ENCODE results near the gene MDC1. TPM values are rescaled to one million over a fixed set of nuclear protein-coding genes. Genes with fewer than 3 reads are reported as not detected.
"Not testable (repeated sequence)": the region's sequence is repeated elsewhere in the genome, so short reads cannot be mapped to it uniquely, and the experiment has no call there.

MDC1 gene
- total RNA-seq, 2 experiments from 2014 or later, result 67.4 to 83.9 TPM

DNA sequence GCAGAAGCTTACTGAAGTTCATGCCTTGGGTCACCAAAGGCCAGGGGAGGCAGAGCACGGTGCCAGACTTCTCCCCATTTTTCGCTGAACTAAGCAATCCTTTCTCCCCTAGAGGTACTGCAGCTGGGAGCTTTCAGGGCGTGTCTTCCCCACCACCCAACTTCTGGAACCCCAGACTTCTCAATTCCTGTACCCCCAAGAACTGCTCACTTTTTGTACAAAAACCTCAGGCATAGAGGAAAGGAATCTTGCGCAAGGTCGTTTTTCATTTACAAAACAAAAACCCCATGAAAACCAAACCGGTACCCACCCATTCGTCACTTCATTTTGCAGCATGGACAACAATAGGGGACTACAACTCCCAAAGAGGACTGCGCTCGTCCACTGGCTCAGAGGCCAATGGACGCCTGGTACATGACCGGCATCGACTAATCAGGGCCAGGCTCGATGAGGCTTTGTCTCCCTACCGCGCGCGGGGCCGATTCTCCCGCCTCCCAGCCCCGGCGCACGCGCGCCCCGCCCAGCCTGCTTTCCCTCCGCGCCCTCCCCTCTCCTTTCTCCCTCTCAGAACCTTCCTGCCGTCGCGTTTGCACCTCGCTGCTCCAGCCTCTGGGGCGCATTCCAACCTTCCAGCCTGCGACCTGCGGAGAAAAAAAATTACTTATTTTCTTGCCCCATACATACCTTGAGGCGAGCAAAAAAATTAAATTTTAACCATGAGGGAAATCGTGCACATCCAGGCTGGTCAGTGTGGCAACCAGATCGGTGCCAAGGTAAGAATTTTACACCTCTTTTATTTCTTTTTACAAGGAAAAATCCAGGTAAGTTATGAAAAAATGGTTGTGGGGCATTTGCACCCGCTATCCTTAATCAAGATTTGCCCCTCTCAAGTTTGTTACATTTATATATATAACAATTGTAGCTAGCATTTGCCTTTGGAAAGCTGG lies 3.0 kb upstream of the MDC1 start, which contains the start of gene TUBB:
TSS of gene TUBB (plus strand) at position 562 of the 947 bp plus-strand sequence. CDS start at position 717, 155 bp downstream.
- DNase-seq (peak; percentile 98), ATAC-seq (peak; percentile 72)
- CTCF ChIA-PET, result interaction anchor here (0.7 to 32.1 kb wide), 13 partner anchors 9 to 179 kb away, joined by 3 to 936 read pairs (median 5); partner anchors contain the start of genes DHX16, FLOT1, MRPS18B and PPP1R10
- H3K4me1 Mint-ChIP-seq, result peaks cover 58% of the 10 kb centered on the region
- peak within 1 kb of the TSS; percentile 95 for H3K27ac Mint-ChIP-seq
- no peaks in the 10 kb centered on the region for H3K9me3 Mint-ChIP-seq (ENCODE audit: low read depth)
- peak within 1 kb of the TSS; percentile 99 for H3K4me3 Mint-ChIP-seq
- peaks cover 64% of the 10 kb centered on the region for H3K36me3 Mint-ChIP-seq
- no peaks in the 10 kb centered on the region for H3K27me3 Mint-ChIP-seq

DNA sequence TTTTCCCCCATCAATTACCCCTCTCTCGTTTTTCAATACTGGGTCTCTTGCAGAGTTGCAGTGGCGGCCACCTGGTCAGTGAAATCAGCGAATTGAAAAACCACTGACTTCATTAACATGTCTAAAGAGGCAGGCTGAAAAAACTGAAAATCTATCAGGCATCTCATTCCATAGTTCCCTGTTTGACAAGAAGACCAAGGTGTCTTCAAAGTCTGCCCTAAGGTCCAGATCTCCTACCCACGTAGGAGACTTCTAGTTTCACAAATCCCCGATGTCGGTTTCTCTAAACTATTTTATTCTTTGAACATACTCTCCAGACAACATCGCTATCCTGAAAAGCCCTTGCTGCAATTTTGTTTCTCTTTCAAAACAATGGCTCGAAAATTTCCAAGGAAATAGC lies 2.3 kb upstream of the MDC1 start:
- Mint-ChIP-seq H3K4me1 (peaks cover 56% of the 10 kb centered on the region), H3K36me3 (peaks cover 63% of the 10 kb centered on the region), H3K9me3 (ENCODE audit: low read depth) (no peaks in the 10 kb centered on the region), H3K4me3 (peak overlapping the region; percentile 99), H3K27me3 (no peaks in the 10 kb centered on the region), H3K27ac (peak overlapping the region; percentile 95)
- ATAC-seq (no peak), DNase-seq (no peak)
- CTCF ChIA-PET, result interaction anchor here (1.2 to 32.1 kb wide), 7 partner anchors 8 to 178 kb away, joined by 3 to 936 read pairs (median 4); partner anchors contain the start of genes DHX16, MRPS18B and PPP1R10

DNA sequence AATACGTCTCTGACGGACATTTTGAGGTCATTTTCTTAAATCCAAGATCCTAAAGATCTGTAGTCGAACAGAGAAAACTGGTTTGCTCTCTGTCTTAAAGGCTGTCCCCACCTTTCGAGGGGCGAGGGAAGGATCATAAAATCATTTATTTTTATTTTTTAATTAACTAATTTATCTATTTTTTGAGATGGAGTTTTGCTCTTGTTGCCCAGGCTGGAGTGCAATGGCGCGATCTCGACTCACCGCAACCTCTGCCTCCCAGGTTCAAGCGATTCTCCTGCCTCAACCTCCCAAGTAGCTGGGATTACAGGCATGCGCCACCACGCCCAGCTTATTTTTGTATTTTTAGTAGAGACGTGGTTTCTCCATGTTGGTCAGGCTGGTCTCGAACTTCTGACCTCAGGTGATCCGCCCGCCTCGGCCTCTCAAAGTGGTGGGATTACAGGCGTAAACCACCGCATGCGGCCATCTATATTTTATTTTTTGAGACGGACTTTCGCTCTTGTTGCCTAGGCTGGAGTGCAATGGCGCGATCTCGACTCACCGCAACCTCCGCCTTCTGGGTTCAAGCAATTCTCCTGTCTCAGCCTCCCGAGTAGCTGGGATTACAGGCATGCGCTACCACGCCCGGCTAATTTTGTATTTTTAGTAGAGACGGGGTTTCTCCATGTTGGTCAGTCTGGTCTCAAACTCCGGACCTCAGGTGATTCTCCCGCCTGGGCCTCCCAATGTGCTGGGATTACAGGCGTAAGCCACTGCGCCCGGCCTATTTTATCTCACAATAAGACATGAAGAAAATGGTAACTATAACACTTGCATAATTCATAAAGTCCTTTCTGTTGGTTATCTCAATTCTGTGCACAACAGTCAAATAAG lies 1.0 kb upstream of the MDC1 start:
- H3K27me3 Mint-ChIP-seq; H3K9me3 Mint-ChIP-seq (ENCODE audit: low read depth); ATAC-seq; DNase-seq: not testable (repeated sequence)
- CTCF ChIA-PET, result interaction anchor here (0.8 to 32.1 kb wide), 8 partner anchors 13 to 122 kb away, joined by 3 to 936 read pairs (median 4); partner anchors contain the start of genes DHX16, MRPS18B and PPP1R10
- H3K4me3 Mint-ChIP-seq, result peak overlapping the region; percentile 99
- peaks cover 49% of the 10 kb centered on the region for H3K4me1 Mint-ChIP-seq
- peaks cover 58% of the 10 kb centered on the region for H3K36me3 Mint-ChIP-seq
- peak overlapping the region; percentile 100 for H3K27ac Mint-ChIP-seq

DNA sequence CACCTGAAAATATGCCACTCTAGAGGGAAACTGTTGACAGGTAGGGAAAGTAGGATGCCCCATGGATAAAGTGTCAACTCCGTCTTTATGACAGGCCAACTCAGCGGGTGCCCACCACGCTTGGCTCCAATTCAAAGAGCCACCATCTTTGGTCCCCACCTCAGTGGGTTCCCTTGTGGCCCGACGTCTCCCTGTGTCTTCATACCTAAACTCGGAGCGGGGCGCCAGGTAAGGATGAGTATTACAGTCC lies 277 bp downstream of the MDC1 start:
- ATAC-seq (no peak), DNase-seq (no peak)
- Mint-ChIP-seq H3K9me3 (ENCODE audit: low read depth) (no peaks in the 10 kb centered on the region), H3K4me3 (peak overlapping the region; percentile 99), H3K27me3 (no peaks in the 10 kb centered on the region), H3K27ac (peak overlapping the region; percentile 100), H3K36me3 (peaks cover 55% of the 10 kb centered on the region), H3K4me1 (peaks cover 56% of the 10 kb centered on the region)
- CTCF ChIA-PET, result interaction anchor here (0.7 to 32.1 kb wide), 7 partner anchors 13 to 235 kb away, joined by 3 to 936 read pairs (median 5); partner anchors contain the start of gene DHX16

DNA sequence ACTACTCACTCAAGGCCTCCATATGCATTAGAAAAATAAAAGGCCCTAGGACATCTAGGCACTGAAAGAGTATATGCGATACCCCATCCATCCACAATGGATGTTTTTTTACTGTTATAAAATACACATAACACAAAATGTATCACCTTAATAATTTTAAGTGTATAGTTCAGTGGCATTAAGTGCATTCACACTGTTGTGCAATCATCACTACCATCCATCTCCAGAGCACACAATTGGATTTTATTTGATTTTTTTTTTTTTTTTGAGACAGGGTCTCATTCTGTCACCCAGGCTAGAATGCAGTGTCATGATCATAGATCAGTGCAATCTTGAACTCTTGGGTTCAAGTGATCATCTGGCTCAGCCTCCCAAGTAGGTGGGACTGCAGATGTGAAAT lies 2.8 kb downstream of the MDC1 start:
- Mint-ChIP-seq H3K27ac (no peak overlapping the region), H3K4me1 (peaks cover 67% of the 10 kb centered on the region), H3K4me3 (no peak overlapping the region), H3K27me3 (no peaks in the 10 kb centered on the region), H3K36me3 (peaks cover 53% of the 10 kb centered on the region), H3K9me3 (ENCODE audit: low read depth) (no peaks in the 10 kb centered on the region)
- DNase-seq, result no peak
- no peak for ATAC-seq
- CTCF ChIA-PET, result interaction anchor here (3.5 to 32.1 kb wide), 3 partner anchors 8 to 40 kb away, joined by 19 to 936 read pairs (median 21); partner anchors contain the start of genes DHX16 and NRM

DNA sequence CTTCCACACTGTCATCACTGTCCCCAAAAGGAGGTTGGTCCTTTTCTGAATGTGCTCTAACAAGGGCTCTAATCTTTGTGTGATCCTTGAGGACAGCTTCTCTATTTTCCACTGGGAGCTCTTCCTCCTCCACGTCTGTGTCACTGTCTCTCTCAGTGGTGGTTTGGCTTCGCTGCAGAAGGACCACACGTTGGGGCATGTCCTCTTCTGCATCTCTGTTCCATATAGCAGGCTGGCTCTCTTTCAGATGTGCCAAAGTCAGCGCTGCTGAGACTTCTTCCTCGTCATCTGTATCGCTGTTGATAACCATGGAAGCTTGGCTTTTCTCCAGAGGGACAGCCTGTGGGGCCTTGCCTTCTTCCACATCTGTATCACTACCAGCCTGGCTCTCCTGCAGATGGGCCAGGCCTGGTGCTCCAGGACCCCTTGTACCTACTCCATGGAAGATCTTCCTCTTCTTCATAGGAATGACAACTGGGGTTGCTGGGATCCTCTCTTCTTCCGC lies 4.6 kb downstream of the MDC1 start:
- H3K4me1 Mint-ChIP-seq, result peaks cover 56% of the 10 kb centered on the region
- H3K27ac Mint-ChIP-seq, result peak overlapping the region; percentile 90
- no peaks in the 10 kb centered on the region for H3K9me3 Mint-ChIP-seq (ENCODE audit: low read depth)
- peaks cover 52% of the 10 kb centered on the region for H3K36me3 Mint-ChIP-seq
- no peak for DNase-seq
- no peaks in the 10 kb centered on the region for H3K27me3 Mint-ChIP-seq
- CTCF ChIA-PET, result interaction anchor here (1.4 to 32.1 kb wide), 5 partner anchors 10 to 168 kb away, joined by 4 to 936 read pairs (median 19); partner anchors contain the start of genes DHX16 and NRM
- no peak for ATAC-seq
- peak overlapping the region; percentile 53 for H3K4me3 Mint-ChIP-seq

DNA sequence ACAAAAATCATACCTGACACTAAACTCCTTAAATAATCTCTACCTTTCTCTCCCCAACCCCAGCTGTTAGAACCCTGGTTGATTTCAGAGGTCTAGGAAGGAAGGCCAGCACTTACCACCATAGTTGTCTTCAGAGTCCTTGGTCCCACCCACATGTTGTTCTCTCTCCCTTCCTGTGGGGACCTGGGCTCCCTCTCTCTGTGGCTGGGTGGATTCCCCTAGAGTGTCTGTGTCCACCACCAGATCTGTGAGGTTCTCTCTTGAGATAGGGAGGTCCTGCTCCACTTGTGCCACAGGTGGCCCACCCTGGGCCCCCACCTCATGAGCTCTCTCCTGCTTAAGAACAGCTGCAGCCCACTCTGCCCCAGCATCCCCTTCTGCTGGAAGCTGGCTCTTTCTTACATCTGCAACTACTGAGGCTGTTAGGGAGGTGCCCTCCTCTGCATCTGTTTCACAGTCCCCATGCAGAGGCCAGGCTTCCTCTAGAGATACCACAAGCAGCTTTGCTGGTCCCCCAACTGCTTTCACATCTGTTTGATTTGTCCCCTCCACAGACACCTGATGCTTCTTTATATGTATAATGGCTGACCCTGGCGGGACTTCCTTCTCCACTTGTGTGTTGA lies 5.2 kb downstream of the MDC1 start:
- H3K36me3 Mint-ChIP-seq, result peaks cover 52% of the 10 kb centered on the region
- ATAC-seq, result peak; percentile 81

DNA sequence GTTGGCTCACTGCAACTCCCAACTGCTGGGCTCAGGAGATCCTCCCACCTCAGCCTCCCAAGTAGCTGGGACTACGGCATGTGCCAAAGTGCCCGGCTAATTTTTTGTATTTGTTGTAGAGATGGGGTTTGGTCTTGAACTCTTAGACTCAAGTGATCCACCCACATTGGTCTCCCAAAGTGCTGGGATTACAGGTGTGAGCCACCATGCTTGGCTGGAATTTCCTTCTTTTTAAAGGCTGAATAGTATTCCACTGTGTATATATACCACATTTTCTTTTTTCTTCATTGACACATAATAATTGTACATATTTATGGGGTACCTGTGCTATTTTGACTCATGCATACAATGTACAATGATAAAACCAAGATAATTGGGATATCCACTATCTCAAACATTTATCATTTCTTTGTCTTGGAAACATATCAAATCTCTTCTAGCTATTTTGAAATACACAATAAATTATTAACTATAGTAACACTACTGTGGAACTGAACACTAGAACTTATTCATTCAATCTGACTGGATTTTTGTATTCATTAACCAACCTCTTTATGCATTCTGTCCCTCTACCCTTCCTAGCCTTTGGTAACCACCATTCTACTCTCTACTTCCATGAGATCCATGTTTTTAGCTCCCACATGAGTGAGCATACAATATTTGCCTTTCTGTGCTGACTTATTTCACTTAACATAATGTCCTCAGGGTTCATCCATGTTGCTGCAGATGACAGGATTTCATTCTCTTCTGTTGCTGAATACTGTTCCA lies 7.8 kb downstream of the MDC1 start:
- Mint-ChIP-seq H3K36me3 (peaks cover 39% of the 10 kb centered on the region), H3K4me3 (no peak overlapping the region), H3K4me1 (peaks cover 33% of the 10 kb centered on the region), H3K9me3 (ENCODE audit: low read depth) (no peaks in the 10 kb centered on the region), H3K27ac (peak overlapping the region; percentile 1), H3K27me3 (no peaks in the 10 kb centered on the region)
- CTCF ChIA-PET, result interaction anchor here (0.8 to 5.1 kb wide), 3 partner anchors 14 to 20 kb away, joined by 3 to 21 read pairs (median 3); partner anchors contain the start of gene NRM
- ATAC-seq (no peak), DNase-seq (no peak)

More for the DNA sequence above, 5.2 kb downstream of the MDC1 start:
- peaks cover 53% of the 10 kb centered on the region for H3K4me1 Mint-ChIP-seq
- H3K9me3 Mint-ChIP-seq (ENCODE audit: low read depth), result no peaks in the 10 kb centered on the region
- peak overlapping the region; percentile 90 for H3K27ac Mint-ChIP-seq
- peak overlapping the region; percentile 53 for H3K4me3 Mint-ChIP-seq
- CTCF ChIA-PET, result interaction anchor here (0.8 to 32.1 kb wide), 8 partner anchors 7 to 167 kb away, joined by 3 to 936 read pairs (median 7); partner anchors contain the start of genes DHX16 and NRM
- DNase-seq, result peak; percentile 69
- H3K27me3 Mint-ChIP-seq, result no peaks in the 10 kb centered on the region

DNA sequence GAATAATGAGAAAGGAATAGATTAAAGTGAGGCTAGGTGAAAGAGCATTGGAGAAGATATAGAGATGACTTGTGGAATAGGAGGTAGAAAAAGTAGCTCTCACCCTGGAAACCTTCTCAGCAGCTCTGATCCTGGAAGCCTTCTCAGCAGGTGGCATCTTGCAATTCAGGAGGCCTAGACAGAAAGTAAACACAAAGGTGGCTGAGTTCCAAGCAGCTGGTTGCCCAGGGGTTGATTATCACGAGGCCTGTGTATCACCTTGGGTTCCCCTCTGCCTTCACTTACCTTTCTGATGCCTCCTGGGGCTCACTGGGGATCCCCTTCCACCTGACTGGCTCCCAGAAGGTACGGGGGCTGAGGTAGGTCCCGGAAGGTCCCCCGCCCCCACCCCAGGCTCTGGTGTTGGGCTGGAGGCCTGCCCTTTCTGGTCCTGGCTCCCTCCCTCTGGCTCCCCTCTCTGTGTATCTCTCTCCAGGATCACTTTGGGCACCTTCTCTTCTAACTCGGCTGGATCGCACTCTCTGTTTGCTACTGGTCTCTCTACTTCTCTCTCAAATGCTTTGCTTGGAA lies 9.7 kb downstream of the MDC1 start:
- ATAC-seq (no peak), DNase-seq (no peak)
- Mint-ChIP-seq H3K9me3 (ENCODE audit: low read depth) (no peaks in the 10 kb centered on the region), H3K4me3 (no peak overlapping the region), H3K36me3 (peaks cover 31% of the 10 kb centered on the region), H3K27me3 (no peaks in the 10 kb centered on the region), H3K4me1 (peaks cover 20% of the 10 kb centered on the region), H3K27ac (no peak overlapping the region)
- CTCF ChIA-PET, result interaction anchor here (1.2 to 1.3 kb wide), 2 partner anchors 15 to 26 kb away, joined by 3 read pairs; no protein-coding TSS in a partner anchor

DNA sequence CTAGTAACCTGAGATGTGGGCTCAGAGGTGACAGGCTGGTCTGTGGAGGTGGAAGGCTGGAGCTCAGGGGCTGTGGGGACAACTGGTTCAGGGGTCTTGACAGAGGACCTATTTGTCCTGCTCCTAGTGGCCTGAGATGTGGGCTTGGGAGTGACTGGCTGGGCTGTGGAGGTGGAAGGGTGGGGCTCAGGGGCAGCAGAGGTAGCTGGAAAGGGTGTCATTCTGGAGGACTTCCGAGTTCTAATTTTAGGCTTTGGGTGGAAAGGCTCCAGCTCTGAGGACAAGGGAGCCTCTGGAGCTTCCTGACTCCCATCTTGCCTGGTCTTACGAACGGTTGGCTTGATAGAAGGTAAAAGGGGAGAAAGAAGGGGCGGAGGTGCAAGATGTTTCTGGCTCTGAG lies 11.5 kb downstream of the MDC1 start:
- H3K36me3 Mint-ChIP-seq, result peaks cover 22% of the 10 kb centered on the region
- H3K4me3 Mint-ChIP-seq, result no peak overlapping the region
- CTCF ChIA-PET, result interaction anchor here (1.6 to 2.4 kb wide), 2 partner anchors 12 to 25 kb away, joined by 6 to 8 read pairs; partner anchors contain the start of gene MDC1
- no peaks in the 10 kb centered on the region for H3K9me3 Mint-ChIP-seq (ENCODE audit: low read depth)
- DNase-seq (no peak), ATAC-seq (no peak)
- no peaks in the 10 kb centered on the region for H3K27me3 Mint-ChIP-seq
- no peak overlapping the region for H3K27ac Mint-ChIP-seq
- peaks cover 3% of the 10 kb centered on the region for H3K4me1 Mint-ChIP-seq

DNA sequence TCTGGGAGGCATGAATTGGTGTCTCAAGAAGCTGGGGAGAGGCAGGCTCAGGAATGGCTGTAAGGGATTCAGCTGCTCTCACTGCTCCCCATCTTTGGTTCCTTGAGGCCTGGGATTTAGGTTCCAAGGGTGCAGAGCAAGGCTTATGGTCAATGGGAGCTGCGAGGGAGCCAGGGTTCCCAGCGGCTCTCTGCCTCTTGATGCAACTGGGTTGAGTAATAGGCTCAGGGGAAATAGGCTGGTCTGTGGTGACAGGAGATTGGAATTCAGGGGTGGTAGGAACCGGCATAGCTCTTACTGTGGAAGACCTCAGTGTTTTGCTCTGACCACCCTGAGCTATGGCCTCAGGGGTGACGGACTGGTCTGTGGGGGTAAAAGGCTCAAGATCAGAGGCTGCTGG lies 13.3 kb downstream of the MDC1 start:
- H3K27me3 Mint-ChIP-seq, result no peaks in the 10 kb centered on the region
- CTCF ChIA-PET, result interaction anchor here (1.0 to 2.4 kb wide), 6 partner anchors 14 to 27 kb away, joined by 3 to 8 read pairs (median 5); partner anchors contain the start of gene MDC1
- ATAC-seq (no peak), DNase-seq (no peak)
- no peak overlapping the region for H3K27ac Mint-ChIP-seq
- H3K36me3 Mint-ChIP-seq, result peaks cover 23% of the 10 kb centered on the region
- H3K4me1 Mint-ChIP-seq, result no peaks in the 10 kb centered on the region
- no peaks in the 10 kb centered on the region for H3K9me3 Mint-ChIP-seq (ENCODE audit: low read depth)
- H3K4me3 Mint-ChIP-seq, result no peak overlapping the region

All from activated CD8-positive, alpha-beta memory T cell treated with anti-CD3 and anti-CD28 coated beads, Interleukin-2, amount 10 ng/mL, durations not matched to agents 7 days and 5 days (primary cell).